ENCODE measurements around the gene RNASE13.

- TF ChIP-seq, protein P1, sequence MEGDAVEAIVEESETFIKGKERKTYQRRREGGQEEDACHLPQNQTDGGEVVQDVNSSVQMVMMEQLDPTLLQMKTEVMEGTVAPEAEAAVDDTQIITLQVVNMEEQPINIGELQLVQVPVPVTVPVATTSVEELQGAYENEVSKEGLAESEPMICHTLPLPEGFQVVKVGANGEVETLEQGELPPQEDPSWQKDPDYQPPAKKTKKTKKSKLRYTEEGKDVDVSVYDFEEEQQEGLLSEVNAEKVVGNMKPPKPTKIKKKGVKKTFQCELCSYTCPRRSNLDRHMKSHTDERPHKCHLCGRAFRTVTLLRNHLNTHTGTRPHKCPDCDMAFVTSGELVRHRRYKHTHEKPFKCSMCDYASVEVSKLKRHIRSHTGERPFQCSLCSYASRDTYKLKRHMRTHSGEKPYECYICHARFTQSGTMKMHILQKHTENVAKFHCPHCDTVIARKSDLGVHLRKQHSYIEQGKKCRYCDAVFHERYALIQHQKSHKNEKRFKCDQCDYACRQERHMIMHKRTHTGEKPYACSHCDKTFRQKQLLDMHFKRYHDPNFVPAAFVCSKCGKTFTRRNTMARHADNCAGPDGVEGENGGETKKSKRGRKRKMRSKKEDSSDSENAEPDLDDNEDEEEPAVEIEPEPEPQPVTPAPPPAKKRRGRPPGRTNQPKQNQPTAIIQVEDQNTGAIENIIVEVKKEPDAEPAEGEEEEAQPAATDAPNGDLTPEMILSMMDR (IDR thresholded peaks at IDR 0.05), result no peak
- TF ChIP-seq, protein P2, sequence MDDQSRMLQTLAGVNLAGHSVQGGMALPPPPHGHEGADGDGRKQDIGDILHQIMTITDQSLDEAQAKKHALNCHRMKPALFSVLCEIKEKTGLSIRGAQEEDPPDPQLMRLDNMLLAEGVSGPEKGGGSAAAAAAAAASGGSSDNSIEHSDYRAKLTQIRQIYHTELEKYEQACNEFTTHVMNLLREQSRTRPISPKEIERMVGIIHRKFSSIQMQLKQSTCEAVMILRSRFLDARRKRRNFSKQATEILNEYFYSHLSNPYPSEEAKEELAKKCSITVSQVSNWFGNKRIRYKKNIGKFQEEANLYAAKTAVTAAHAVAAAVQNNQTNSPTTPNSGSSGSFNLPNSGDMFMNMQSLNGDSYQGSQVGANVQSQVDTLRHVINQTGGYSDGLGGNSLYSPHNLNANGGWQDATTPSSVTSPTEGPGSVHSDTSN (IDR thresholded peaks at IDR 0.05), result no peak
- TF ChIP-seq TAF1 (IDR thresholded peaks at IDR 0.05; ENCODE audit: borderline replicate concordance, low read depth, low read length) (no peak), EP300 (IDR thresholded peaks at IDR 0.05; ENCODE audit: borderline replicate concordance in 1 of 2, low read depth in 1 of 2, low read length in 1 of 2) (no peak), RFX5 (IDR thresholded peaks at IDR 0.05; ENCODE audit: low read length) (no peak), FOXJ3 (CRISPR knock-in tag; IDR thresholded peaks at IDR 0.05) (no peak), POLR2AphosphoS5 (IDR thresholded peaks at IDR 0.05; ENCODE audit: low read depth, low read length) (no peak), ZBTB33 (IDR thresholded peaks at IDR 0.05; ENCODE audit: borderline replicate concordance, low read depth) (no peak), RAD21 (IDR thresholded peaks at IDR 0.05; ENCODE audit: low read length) (no peak), REST (IDR thresholded peaks at IDR 0.05; ENCODE audit: low read depth, low read length) (no peak), JUND (IDR thresholded peaks at IDR 0.05) (no peak), SIN3A (IDR thresholded peaks at IDR 0.05; ENCODE audit: borderline replicate concordance, low read depth, low read length) (no peak), RXRA (IDR thresholded peaks at IDR 0.05; ENCODE audit: borderline replicate concordance, low read depth) (no peak), GABPA (IDR thresholded peaks at IDR 0.05; ENCODE audit: low read depth) (no peak)
These were observed 18.8 kb upstream of the RNASE13 start for GRCh38 chr14:21053184-21054122.
